Neural cell (in vitro differentiated cells): ENCODE data around the gene RAI2. TPM values are rescaled to one million over a fixed set of nuclear protein-coding genes. Genes with fewer than 3 reads are reported as not detected.

Experiments
- H2AFZ ChIP-seq: fragments of 200-600, 300-800 bp; sonication (generic), shearing (Covaris generic); 2 replicates; pipeline ENCODE4 v1.6.0; 2014; ENCODE audit warnings: low read depth, mild to moderate bottlenecking, antibody characterized with exemption, low read length, moderate library complexity
- H3F3A ChIP-seq: fragments of 200-600 bp; shearing (Covaris generic); 2 replicates; pipeline ENCODE4 v1.6.1; 2016; ENCODE audit warnings: mild to moderate bottlenecking, moderate library complexity, mixed read lengths, antibody characterized with exemption, low read length; ENCODE audit not compliant: insufficient read depth, poor library complexity, severe bottlenecking
- H3K27ac ChIP-seq: fragments of 200-600, 300-800 bp; sonication (generic), shearing (Covaris generic); 2 replicates; pipeline ENCODE4 v1.5.1; 2014; ENCODE audit warnings: mild to moderate bottlenecking, low read length, moderate library complexity
- H3K27me3 ChIP-seq: fragments of 300-800, 200-600 bp; sonication (generic), shearing (Covaris generic); 2 replicates; pipeline ENCODE4 v1.6.0; 2014; ENCODE audit warnings: mild to moderate bottlenecking, low read depth, low read length, moderate library complexity; ENCODE audit not compliant: insufficient read depth
- H3K36me3 ChIP-seq: fragments of 300-800, 200-600 bp; sonication (generic), shearing (Covaris generic); 2 replicates; pipeline ENCODE4 v1.5.1; 2014; ENCODE audit warnings: mild to moderate bottlenecking, antibody characterized with exemption, low read length, moderate library complexity; ENCODE audit not compliant: insufficient read depth
- H3K4me2 ChIP-seq: fragments of 300-800, 200-600 bp; sonication (generic), shearing (Covaris generic); 2 replicates; pipeline ENCODE4 v1.6.0; 2014; ENCODE audit warnings: mild to moderate bottlenecking, low read length
- H3K4me3 ChIP-seq: fragments of 300-800, 200-600 bp; sonication (generic), shearing (Covaris generic); 2 replicates; pipeline ENCODE4 v1.5.1; 2014; ENCODE audit warnings: mild to moderate bottlenecking, low read length, moderate library complexity
- H3K79me2 ChIP-seq: fragments of 200-600 bp; shearing (Covaris generic); replicated peaks from 2 replicates; pipeline ENCODE4 v1.6.0; 2014; ENCODE audit warnings: mild to moderate bottlenecking, low read length, moderate library complexity; ENCODE audit not compliant: insufficient read depth
- H3K9ac ChIP-seq: fragments of 300-800, 200-600 bp; sonication (generic), shearing (Covaris generic); 2 replicates; pipeline ENCODE4 v1.6.1; 2016; ENCODE audit warnings: mild to moderate bottlenecking, low read length, mixed read lengths
- H3K9me2 ChIP-seq: fragments of 200-600 bp; shearing (Covaris generic); 2 replicates; pipeline ENCODE4 v1.6.1; 2016; ENCODE audit warnings: mild to moderate bottlenecking, low read length, mixed read lengths; ENCODE audit not compliant: insufficient read depth
- H3K9me3 ChIP-seq: fragments of 200-600, 300-800 bp; sonication (generic), shearing (Covaris generic); 2 replicates; pipeline ENCODE4 v1.6.1; 2016; ENCODE audit warnings: mild to moderate bottlenecking, mixed run types, low read length, moderate library complexity, mixed read lengths
- H4K20me1 ChIP-seq: fragments of 200-600 bp; shearing (Covaris generic); 2 replicates; pipeline ENCODE4 v1.6.1; 2016; ENCODE audit warnings: mild to moderate bottlenecking, mixed run types; ENCODE audit not compliant: insufficient read depth
- CTCF ChIP-seq: fragments of 450-650 bp; IDR thresholded peaks from 2 replicates; pipeline ENCODE4 v1.5.1; 2014; ENCODE audit warnings: antibody characterized with exemption, mild to moderate bottlenecking, moderate library complexity; ENCODE audit not compliant: poor library complexity, severe bottlenecking
- EP300 ChIP-seq: fragments of 450-650 bp; conservative IDR thresholded peaks from 2 replicates; pipeline ENCODE4 v1.6.1; 2014; ENCODE audit warnings: antibody characterized with exemption, mild to moderate bottlenecking, moderate library complexity; ENCODE audit not compliant: poor library complexity, severe bottlenecking
- EZH2 ChIP-seq: fragments of 200-600, 300-800 bp; shearing (Covaris generic), sonication (generic); IDR thresholded peaks from 2 replicates; pipeline ENCODE4 v1.6.1; 2014; ENCODE audit warnings: antibody characterized with exemption, low read length, borderline replicate concordance, mild to moderate bottlenecking; ENCODE audit not compliant: insufficient read depth, poor library complexity, severe bottlenecking
- MXI1 ChIP-seq: fragments of 450-650 bp; conservative IDR thresholded peaks from 2 replicates; pipeline ENCODE4 v1.6.1; 2014; ENCODE audit warnings: antibody characterized with exemption, mild to moderate bottlenecking; ENCODE audit not compliant: poor library complexity, severe bottlenecking
- POLR2AphosphoS5 ChIP-seq: IDR thresholded peaks from 2 replicates; pipeline ENCODE4 v1.6.1; 2012
- RAD21 ChIP-seq: fragments of 450-650 bp; conservative IDR thresholded peaks from 2 replicates; pipeline ENCODE4 v1.6.1; 2014; ENCODE audit warnings: antibody characterized with exemption, mild to moderate bottlenecking, moderate library complexity
- REST ChIP-seq: IDR thresholded peaks from 2 replicates; pipeline ENCODE4 v1.6.1; 2012; ENCODE audit warnings: borderline replicate concordance
- SMC3 ChIP-seq: fragments of 450-650 bp; conservative IDR thresholded peaks from 2 replicates; pipeline ENCODE4 v1.6.1; 2014; ENCODE audit warnings: antibody characterized with exemption, mild to moderate bottlenecking, moderate library complexity; ENCODE audit not compliant: poor library complexity
- TAF1 ChIP-seq: IDR thresholded peaks from 2 replicates; pipeline ENCODE4 v1.6.1; 2012; ENCODE audit warnings: low read depth
- polyA plus RNA-seq: library from polyadenylated mRNA; depleted of rRNA; stranded (reverse); fragments of >200 nt; gene quantifications from 2 replicates; pipeline ENCODE4 v1.2.3, GENCODE V29; 2014

The RAI2 gene
- polyA plus RNA-seq, 1 donor from 2014 or later, result 4.8 TPM

GRCh38 chrX:17817251-17817650 is 43.8 kb downstream of the RAI2 start:
- H3K4me2 ChIP-seq, result no peak overlapping the region
- H3K9me2 ChIP-seq, result no peaks in the 10 kb centered on the region
- no peaks in the 10 kb centered on the region for H3K9me3 ChIP-seq
- H3F3A ChIP-seq, result no peaks in the 10 kb centered on the region
- H3K79me2 ChIP-seq, result no peaks in the 10 kb centered on the region
- H3K36me3 ChIP-seq, result no peaks in the 10 kb centered on the region
- H2AFZ ChIP-seq, result no peak overlapping the region
- TF ChIP-seq POLR2AphosphoS5 (no peak), RAD21 (no peak), SMC3 (no peak), EZH2 (no peak), EP300 (no peak), CTCF (no peak), REST (no peak), MXI1 (no peak), TAF1 (no peak)
- H3K27me3 ChIP-seq, result no peaks in the 10 kb centered on the region
- no peak overlapping the region for H3K4me3 ChIP-seq
- no peak overlapping the region for H3K27ac ChIP-seq
- H4K20me1 ChIP-seq, result no peaks in the 10 kb centered on the region
- H3K9ac ChIP-seq, result no peak overlapping the region

- Histone ChIP-seq H3K4me2 (no peak overlapping the region), H2AFZ (no peak overlapping the region), H4K20me1 (no peaks in the 10 kb centered on the region), H3K9me2 (no peaks in the 10 kb centered on the region), H3K27ac (no peak overlapping the region), H3K4me3 (no peak overlapping the region), H3K9ac (no peak overlapping the region), H3K27me3 (no peaks in the 10 kb centered on the region), H3K36me3 (no peaks in the 10 kb centered on the region), H3K79me2 (no peaks in the 10 kb centered on the region), H3F3A (no peaks in the 10 kb centered on the region), H3K9me3 (no peaks in the 10 kb centered on the region)
- TF ChIP-seq EZH2 (no peak), MXI1 (no peak), RAD21 (no peak), EP300 (no peak), CTCF (no peak), SMC3 (no peak), POLR2AphosphoS5 (no peak), TAF1 (no peak), REST (no peak)
Observed at GRCh38 chrX:17814557-17814956, 46.5 kb downstream of the RAI2 start.
